Embryonic facial prominence (tissue), 1 donor: ENCODE results near the gene TSFM.
A peak's percentile ranks its signal among the peaks of the same experiment; 100 is the strongest.
"Not testable (repeated sequence)": the region's sequence is repeated elsewhere in the genome, so short reads cannot be mapped to it uniquely, and the experiment has no call there.

Source experiments
- DNase-seq: peaks from one replicate; pipeline ENCODE4 v3.0.0-alpha.2; 2016; ENCODE audit errors: extremely low spot score

TSFM gene

DNA sequence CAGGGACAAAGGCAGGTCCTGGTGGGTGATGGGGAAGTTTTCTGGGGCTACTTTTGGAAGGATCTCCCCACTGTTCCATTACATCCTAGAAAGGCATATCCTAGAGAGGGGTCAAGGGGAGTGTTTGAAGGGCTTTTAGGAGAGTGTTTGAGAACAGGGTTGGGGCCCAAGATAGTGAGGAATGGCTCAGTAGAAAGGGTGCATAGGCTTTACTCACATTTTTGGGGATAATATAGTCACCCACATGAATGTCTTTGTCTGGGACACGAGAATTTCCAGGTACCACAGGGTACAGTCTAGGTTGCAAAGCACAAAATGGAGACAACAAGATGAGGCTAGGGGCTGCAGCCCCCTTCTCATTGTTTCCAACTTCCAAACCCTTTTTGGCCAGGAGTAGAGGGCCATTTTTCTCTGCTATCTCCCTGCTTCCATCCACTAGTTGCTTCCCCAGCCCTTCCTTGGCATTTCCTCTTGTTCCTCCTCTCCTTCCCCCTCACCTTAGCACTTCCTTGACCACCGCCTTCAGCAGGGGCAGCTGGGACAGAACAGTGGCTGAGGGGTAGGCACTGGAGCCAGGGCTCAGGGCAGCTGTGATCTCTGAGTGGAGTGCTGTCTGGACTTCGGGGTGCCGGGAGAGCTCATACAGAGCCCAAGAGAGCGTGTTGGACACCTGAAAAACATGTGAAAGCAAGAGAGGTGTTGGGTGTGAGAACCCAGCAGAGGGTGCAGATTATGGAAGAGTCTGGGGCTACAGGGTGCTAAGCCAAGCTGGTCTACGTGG, 18.5 kb upstream of the TSFM start:
- DNase-seq = no peak

DNA sequence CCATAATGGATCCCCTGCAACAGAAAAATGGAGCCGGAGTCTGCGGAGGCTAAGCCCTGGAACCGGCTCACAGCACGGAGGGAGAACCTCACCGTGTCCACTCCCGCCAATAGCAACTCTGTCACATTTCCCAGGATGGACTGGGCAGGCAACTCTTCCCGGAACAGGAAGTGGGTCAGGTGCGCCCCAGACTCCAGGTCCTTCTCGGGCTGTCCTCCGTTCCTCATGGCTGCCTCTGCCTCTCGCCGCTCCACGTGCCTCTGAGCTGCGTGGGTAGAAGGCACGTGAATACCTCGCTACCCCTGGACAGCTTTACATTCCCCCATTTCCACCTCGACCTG, 18.0 kb upstream of the TSFM start:
- no peak for DNase-seq

DNA sequence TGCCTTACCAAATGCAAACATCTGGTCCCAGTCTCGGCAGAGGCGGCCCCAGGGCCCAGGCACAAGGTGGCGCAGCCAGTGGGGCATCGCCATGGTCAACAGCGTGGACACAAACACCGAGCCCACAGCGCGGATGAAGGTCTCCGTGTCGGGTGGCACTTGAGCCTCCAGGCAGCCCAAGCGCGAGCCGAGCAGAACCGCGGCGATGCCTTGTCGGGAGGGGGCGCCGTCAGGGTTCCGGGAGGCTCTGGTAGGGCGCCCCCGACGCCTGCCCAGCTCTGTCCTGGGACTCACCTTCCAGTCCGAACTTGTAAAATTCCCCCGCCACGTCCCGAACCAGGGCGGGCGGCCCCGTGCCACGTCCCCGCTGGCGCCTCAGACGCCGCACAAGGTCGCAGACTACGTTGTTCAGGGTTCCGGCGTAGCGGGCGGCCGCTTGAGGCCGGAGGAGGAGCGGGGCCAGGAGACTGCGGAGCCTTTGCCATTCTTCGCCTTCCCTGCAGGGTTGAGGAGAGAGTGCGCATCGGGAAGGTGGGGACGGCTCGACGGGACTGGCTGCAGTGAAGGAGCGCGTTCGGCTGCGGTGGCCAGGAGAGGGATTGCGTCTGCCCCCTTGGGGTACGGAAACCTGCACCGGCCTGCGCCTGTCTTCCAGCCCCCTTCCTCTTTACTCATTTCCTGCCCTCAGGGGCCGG, 17.4 kb upstream of the TSFM start:
- DNase-seq = no peak

DNA sequence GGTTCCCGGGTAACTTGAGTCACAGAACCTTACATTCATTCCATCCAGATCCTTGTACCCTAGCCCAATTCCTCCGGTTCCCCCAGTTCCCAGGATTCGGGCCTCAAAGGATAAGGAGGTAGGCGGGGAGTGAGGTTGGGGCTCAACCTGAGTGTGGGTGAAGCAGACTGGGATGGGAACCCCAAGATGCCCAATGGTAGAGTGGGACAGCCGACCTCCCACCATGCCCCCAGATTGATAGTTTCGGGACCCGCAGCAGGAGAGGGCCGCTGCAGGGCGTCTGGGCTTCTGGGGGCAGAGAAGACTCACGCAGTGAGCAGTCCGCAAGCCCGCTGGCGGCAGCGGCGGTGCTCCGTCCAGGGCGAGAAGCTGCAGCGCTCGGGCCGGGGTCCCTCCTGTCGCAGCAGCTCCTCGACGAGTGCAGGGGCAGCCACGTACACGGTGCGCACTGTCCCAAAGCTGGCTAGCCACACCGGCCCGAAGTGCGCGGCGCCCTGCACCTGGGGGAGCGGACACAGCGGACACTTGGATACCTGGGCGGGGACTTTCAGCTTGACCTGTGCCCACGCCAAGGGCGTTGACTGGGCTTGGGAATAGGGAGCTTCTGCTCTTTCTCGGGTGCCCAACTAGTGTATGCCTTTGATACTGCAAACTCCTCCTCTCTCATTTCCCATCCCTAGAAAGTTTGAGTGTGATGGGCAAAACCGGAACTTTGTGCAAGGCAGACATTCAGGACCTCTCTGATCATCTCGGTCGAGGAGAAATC, 16.7 kb upstream of the TSFM start:
- no peak for DNase-seq

DNA sequence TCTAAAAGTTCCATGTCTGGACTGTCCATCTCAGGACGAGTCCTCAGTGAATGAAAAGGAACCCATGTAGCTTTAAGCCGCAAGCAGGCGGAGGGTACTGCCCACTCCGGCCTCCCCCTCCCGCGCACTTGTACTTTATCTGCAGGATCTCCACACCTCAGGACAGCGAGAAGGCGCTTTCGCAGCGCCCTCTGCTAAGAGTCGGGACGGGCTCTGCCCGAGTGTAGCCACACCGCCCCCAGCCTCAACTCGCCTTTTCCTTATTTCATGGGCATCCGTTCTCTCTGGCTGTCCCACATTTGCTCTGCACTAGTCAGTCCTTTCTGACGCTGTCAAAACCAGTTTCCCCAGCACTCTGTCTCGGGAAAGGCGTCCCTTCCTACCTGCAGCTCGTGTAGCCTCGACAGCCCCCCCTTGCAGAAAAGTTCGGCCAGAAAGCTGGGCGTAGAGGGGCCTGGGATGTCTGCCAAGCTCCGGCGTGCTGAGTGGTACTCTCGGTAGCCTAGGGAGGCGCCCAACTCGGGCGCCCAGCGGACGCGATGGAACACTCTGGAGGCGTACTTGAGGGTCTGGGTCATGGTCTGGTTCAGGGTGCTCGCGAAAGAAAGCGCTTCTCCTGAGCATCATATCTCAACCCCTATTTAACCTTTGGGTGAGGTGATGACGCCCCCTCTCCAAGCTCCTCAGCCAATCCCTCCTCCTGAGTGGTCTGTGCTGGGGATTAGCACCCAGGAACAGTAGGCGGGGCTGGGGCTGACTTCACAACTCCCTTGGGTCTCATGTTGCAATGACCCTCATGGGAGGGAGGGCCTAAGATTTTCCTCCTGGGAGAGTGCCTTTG, 15.9 kb upstream of the TSFM start, which contains the start of gene CYP27B1:
CYP27B1 (minus strand) TSS at position 615 of the 841 bp plus-strand sequence; CDS start at position 578, 37 bp downstream.
- no peak for DNase-seq

DNA sequence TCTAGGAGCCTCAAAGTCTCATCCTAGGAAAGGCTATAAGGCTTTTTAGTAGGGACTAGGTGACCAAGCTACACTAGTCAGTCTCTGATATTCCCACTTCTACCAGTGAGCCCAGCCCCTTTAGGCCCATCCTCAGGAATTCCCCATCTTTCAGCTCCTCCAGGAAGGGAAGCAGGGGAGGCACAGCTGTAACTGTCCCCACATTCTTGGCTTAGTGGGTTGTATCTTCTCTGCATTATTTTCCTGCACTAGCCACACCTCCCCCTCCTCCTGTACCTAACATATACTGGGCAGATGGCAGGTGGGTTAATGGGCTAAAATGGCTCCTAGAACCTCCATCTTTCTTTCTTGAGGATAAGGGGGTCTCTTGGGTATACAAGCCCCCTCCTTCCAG, 15.3 kb upstream of the TSFM start:
- no peak for DNase-seq

DNA sequence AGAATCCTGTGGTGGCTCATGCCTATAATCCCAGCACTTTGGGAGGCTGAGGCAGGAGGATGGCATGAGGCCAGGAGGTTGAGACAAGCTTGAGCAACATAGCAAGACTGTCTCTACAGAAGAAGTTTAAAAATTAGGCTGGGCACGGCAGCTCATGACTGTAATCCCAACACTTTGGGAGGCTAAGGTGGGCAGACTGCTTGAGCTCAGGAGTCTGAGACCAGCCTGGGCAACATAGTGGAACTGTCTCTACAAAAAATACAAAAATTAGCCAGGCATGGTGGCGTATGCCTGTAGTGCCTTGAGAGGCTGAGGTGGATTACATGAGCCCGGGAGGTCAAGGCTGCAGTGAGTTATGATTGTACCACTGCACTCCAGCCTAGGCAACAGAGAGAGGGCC, 14.7 kb upstream of the TSFM start:
- no peak for DNase-seq

DNA sequence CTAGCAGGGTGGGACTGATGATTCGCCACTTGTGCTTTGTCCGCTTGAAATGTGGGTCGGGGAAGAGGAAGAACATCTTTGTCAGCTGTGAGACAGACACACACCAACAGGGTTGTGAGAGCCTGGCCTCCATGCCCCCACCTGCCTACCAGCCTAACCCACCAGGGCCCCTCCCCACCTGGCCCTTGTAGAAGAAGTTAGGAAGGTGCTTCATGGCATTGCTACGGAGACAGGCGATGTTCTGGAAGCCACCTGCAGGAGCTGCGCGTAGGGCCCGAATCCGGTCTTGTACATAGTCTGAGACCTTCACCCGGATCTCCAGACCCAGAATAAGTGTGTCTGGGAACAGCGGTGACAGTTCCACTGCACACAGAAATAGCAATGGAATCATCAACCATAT, 13.0 kb upstream of the TSFM start:
- no peak for DNase-seq

DNA sequence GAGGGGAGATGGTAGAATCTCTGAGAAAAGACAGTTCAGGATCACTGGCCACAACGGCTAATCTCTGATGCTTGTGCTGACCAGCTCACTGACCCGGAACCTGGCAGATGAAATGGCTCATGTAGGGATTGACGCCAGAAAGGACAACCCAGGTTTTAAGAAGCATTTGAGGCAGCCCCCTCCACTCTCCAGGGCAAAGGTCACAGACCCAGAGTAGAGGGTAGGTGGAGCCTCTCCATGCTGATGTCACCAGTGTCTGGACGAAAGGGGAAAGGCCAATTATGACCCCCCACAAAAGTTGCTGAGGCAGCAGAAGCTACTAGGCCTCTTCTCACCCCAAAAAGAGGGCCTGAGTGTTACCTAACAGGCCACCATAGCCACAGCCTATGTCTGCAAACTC, 11.9 kb upstream of the TSFM start:
- no peak for DNase-seq

DNA sequence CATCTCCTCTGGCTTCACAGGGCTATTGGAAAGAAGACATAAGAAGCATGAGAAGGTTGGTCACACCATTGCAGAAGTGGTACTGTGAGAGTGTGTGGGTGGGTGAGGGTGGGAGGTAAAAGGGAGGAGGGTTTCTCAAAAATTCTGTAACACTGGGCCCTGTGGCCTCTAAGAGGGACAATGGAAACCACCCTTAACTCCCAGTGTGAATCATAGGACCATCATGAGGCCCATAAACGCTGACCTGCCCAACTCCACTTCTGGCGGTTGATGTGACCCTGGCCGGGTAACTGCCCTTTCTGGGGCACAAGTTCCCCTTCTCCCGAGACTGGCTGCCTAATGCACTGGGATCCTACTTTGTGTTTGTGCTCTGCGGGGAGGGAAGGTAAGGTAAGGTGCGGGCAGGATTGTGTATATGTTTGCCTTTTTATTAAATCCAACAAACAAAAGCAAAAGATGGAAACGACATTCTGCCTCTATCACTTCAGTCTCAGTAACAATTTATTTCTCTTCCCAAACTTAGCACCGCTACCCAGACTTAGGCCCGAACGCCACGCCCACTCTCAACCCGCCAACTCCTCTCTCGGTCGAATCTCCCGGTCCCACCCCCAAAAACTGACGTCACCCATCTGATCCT, 11.2 kb upstream of the TSFM start:
- DNase-seq = peak; percentile 93

DNA sequence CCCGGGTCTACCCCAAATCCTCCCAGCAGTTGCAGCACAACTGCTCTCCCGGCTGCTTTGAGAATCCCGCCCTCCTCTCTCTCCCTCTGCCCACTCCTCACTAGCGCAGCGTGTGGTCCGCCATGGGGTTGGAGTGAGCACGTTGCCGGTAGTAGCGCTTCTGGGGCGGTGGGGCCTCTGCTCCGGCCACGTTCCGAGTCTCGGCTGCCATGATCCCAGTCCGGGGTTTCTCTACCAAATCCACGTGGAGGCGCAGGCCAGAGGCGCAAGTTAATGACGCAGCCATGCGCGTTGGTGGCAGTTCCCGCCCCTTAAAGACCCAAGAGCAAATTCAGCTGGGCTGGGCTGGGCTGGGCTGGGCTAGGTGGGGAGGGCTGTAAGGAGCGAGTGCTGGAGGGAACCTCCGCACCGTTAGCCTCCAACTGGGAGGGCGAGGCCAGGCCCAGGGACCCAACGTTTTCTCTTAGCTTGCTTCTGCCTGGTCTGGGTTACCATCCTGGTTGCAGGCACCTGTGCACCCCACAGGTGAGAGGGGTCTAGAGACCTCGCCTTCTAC, 10.6 kb upstream of the TSFM start, which contains the start of gene METTL1:
METTL1 (minus strand) TSS at position 233 of the 556 bp plus-strand sequence; CDS start at position 211, 22 bp downstream.
- DNase-seq = peak; percentile 89

DNA sequence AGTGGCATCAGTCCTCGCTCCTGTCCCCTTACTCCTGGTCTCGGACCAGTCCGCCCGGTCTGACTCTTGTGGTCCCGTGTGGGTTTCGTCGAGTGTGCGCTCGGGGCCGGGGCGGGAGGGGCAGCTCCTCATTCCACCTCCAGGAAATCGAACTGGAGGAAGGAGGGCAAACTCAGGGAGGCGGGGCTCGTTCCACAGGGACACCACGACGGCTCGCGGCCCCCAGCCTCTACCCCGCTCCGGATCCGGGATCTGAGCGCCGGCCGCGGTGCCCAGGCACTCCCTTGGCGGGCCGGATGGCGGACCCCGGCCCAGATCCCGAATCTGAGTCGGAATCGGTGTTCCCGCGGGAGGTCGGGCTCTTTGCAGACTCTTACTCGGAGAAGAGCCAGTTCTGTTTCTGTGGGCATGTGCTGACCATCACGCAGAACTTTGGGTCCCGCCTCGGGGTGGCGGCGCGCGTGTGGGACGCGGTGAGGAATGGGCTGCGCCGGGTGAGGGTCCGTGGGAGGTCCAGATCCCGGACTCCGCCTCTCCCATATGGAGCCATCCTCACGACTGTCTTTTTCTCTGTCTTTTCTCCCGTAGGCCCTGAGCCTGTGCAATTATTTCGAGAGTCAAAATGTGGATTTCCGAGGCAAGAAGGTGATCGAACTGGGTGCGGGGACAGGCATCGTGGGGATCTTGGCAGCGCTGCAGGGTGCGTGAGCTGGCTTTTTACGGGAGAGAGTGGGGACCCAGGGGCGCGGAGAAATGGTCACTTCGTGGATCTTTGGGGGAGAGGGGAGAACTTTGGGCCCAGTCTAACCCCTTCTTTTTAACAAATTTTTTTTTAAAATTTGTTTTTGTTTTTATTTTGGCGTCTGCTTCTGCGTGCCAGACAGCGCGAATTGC, 9.9 kb upstream of the TSFM start, which contains the start of gene EEF1AKMT3:
EEF1AKMT3 (plus strand) TSS at position 186 of the 894 bp plus-strand sequence; CDS start at position 297, 111 bp downstream.
- DNase-seq = no peak

DNA sequence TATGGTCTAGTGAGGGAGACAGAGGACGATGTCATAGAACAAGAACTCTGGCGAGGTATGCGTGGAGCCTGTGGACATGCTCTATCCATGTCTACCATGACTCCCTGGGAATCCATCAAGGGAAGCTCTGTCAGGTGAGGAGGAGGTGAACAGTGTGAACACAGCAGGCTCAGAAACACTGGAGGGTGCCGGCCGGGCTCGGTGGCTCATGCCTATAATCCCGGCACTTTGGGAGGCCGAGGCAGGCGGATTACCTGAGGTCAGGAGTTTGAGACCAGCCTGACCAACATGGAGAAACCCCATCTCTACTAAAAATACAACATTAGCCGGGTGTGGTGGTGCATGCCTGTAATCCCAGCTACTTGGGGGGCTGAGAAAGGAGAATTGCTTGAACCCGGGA, 8.0 kb upstream of the TSFM start:
- not testable (repeated sequence) for DNase-seq

DNA sequence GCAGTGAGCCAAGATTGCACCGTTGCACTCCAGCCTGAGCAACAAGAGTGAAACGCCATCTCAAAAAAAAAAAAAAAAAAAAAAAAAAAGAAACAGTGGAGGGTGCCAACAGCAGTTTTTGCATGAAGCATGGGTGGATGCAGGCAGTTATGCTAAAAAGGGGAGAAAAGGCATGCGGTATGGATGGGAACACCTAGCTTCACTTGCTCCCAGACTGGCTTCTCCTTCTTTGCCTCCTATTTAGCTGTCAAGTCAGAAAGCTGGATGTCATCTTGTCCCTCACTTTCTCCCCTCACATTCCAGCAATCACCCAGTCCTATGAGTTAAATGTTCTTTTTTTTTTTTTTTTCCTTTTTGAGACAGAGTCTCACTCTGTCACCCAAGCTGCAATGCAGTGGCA, 7.5 kb upstream of the TSFM start:
- no peak for DNase-seq

DNA sequence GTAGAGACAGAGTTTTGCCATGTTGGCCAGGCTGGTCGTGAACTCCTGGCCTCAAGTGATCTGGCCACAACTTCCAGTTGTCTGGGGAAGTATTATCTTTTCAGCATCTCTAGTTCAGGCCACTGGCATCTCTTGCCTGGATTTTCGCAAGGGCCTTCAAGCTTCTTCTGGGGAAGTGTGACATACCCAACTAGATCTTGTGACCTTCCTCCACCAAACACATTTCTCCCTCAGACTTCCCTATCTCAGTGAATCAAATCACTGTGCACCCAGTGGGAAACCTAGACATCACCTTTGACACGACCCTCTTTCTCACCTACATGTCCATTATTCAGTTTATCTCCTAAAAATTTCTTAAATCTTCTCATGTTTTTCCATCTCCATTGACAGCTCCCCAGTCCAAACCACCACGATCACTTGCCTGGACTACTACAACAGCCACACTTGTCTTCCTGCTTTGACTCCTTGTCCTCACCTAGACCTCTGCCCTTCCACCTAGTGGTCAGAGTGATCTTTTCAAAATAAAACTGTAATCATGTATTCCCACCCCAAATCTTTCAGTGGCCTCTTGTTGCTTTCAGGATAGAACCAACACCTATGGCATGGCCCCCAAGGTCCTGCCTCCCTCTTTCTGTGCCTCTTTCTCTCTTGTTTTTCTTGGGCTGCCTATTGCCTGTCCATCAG, 6.9 kb upstream of the TSFM start:
- no peak for DNase-seq

DNA sequence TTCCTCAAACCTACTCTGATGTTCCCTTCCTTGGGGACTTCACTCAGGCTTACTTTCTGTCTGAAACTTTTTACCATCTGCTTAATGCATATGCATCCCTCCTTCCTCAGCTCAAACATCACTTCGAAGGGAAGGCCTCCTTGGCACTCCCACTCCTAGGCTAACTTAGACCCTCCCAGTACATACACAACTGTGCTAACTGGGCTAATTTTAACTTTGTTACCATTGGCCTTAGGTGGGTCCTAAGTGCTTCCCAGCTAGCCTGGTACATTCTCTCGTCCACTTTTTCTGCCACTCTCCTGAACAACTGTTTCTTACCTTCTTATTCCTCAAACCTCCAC, 6.4 kb upstream of the TSFM start:
- no peak for DNase-seq

DNA sequence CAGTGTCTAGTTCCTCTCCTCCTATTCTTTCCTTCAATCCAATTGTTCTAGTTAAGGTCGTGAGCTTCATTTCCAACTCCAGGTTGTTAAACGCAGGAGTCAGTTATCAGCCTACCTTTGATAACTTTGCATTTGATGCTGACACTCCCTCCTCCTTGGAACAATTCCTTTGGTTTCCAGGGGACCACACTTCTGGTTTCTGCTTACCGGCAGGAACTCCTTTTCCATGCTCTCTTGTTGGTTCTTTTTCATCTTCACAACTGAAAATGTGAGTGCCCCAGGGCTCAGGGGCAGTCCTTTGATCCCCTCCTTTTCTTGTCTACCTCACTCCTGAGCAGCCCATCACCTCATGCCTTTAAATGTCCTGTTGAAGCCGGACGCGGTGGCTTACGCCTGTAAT, 5.2 kb upstream of the TSFM start:
- no peak for DNase-seq

DNA sequence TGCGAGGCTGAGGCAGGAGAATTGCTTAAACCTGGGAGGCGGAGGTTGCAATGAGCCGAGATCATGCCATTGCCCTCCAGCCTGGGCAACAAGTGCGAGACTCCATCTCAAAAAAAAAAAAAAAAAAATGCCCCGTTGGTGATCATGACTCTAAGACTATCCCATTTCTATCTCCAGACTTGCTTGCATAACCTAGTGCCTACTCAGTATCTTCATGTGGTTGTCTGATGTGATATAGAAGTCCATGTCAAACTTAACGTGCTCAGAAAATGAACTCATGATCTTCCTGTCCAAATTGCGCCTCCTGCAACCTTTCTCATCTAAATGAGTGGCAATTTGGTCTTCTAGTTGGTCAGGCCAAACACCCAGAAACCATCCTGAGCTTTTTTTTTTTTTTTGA, 4.7 kb upstream of the TSFM start:
- no peak for DNase-seq

DNA sequence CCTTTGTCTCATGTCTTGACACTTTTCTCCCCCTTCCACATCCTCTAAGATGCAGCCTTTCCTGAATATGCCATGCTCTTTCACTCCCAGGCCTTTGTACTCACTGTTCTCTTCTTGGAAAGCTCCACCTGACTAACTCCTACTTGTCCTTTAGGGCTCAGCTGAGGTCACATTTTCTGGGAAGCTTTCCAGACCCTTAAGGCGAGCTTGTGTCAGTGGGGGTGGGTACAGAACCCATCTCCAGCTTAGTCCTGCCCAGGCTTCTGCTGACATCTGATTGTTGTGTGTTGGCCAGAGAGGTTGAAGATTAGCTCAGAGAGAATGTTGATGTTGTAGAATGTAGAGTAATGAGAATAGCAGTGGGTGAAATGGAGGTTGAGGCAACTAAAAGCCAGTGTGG, 2.9 kb upstream of the TSFM start:
- DNase-seq = no peak
